ENCODE measurements around the gene MMP20. TPM values are rescaled to one million over a fixed set of nuclear protein-coding genes. Genes with fewer than 3 reads are reported as not detected.
A peak's percentile ranks its signal among the peaks of the same experiment; 100 is the strongest.

MMP20 gene
- total and polyA plus RNA-seq, 2 of the 13 experiments (the other 11 are each of a cell fraction or from before 2014, with no cell fraction given) = 0.05 TPM; not detected in 1

DNA sequence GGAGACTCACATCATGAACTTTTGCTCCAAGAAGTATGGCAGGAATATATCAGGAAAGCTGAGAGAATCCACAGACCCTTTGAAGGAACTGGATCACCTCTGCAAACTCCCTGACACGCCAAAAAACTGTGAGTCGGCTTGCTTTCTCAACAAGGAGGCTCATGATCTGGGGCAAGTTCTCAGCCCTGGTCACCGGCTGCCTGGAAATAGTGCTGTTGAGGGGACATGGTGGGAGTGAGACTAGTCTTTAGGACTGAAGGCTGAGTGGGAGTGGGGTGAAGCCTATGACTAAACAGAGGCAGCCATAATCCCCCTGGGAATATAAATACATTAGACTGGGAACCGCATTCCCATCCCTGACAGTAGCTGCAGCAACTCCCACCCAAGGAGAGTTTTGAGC, 86.2 kb downstream of the MMP20 start:
- in situ Hi-C loops (cut with HindIII; ENCODE audit: extremely low pct_ligation_motif_present, low pct_unique_long_range_greater_than_20kb) = no loop called here
- no TSS peak for BruUV-seq (replicated peaks)

DNA sequence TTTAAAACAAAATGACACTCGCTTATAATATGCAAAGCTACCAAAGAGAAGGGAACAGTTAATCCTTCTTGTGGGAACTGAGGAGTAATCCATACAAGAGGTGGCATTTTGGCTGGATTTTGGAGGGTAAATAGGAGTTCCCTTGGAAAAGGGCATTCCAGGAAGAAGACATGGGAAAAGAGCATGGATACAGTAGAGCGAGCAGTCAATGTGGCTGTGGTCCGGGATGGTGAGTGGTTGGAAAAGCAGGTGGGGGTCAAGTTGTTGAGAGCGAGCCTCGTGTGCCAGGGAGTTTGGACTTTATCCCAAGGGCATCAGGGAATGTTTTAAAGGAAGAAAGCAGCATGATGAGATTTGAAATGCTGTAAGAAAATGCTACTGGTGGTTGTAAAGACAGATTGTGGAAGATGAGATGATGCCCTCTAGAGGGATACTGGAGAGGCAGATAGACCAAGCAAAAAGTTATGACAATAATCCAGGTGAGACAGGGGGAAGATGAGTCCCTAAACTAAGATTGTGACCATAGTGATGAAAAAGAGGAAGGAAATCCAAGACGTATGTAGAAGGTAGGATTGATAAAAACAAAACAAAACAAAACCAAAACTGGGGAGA, 90.8 kb downstream of the MMP20 start:
- Histone ChIP-seq H2AFZ (ENCODE audit: low read length) (no peak overlapping the region), H3K9me3 (ENCODE audit: low read length) (no peaks in the 10 kb centered on the region), H3K79me2 (ENCODE audit: insufficient read depth, low read length) (no peaks in the 10 kb centered on the region), H3K27ac (ENCODE audit: extremely low read length, insufficient read depth, low read length) (no peak overlapping the region), H3K36me3 (replicated peaks in 1 of 2; ENCODE audit: control insufficient read depth in 1 of 2, insufficient read depth in 2 of 2, low read length in 2 of 2) (no peaks in the 10 kb centered on the region), H3K9ac (ENCODE audit: insufficient read depth, low read depth, low read length) (no peak overlapping the region), H3K4me2 (ENCODE audit: low read depth, low read length) (peak overlapping the region; percentile 30), H3K27me3 (ENCODE audit: control insufficient read depth in 1 of 2, insufficient read depth in 2 of 2, low read length in 2 of 2) (peaks cover 0 to 20% of the 10 kb centered on the region in 2 experiments; a peak in 2 of 5 replicates), H3K4me1 (ENCODE audit: insufficient read depth, low read length) (no peaks in the 10 kb centered on the region; the same call in 1 of the 2 replicates), H3K4me3 (replicated peaks in 1 of 3; ENCODE audit: insufficient read depth in 1 of 3, low read depth in 2 of 3, low read length in 3 of 3) (peak overlapping the region in 1 of 3 experiments; percentile 26; a peak in 1 of 6 replicates), H4K20me1 (ENCODE audit: insufficient read depth, low read length) (no peaks in the 10 kb centered on the region)
- CTCF ChIA-PET (ENCODE audit: low intra/inter-chr PET ratio, low total read pairs) = no interaction called here
- no peak for FAIRE-seq
- DNase-seq (ENCODE audit: low spot score) = peak; percentile 12
- intact Hi-C loops (cut with micrococcal nuclease; ENCODE audit: unreplicated experiment) = loop anchor here (5.0 kb wide), 1 partner anchor 133 kb away; no protein-coding TSS in a partner anchor
- in situ Hi-C loops (cut with HindIII; ENCODE audit: extremely low pct_ligation_motif_present, low pct_unique_long_range_greater_than_20kb) = no loop called here
- TF ChIP-seq FOXO1 (CRISPR knock-in tag; IDR thresholded peaks at IDR 0.05) (no peak), STAG1 (CRISPR knock-in tag; IDR thresholded peaks at IDR 0.05) (peak; percentile 60)
- TF ChIP-seq, protein P1, sequence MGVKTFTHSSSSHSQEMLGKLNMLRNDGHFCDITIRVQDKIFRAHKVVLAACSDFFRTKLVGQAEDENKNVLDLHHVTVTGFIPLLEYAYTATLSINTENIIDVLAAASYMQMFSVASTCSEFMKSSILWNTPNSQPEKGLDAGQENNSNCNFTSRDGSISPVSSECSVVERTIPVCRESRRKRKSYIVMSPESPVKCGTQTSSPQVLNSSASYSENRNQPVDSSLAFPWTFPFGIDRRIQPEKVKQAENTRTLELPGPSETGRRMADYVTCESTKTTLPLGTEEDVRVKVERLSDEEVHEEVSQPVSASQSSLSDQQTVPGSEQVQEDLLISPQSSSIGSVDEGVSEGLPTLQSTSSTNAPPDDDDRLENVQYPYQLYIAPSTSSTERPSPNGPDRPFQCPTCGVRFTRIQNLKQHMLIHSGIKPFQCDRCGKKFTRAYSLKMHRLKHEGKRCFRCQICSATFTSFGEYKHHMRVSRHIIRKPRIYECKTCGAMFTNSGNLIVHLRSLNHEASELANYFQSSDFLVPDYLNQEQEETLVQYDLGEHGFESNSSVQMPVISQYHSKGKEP (CRISPR knock-in tag; IDR thresholded peaks at IDR 0.05) = no peak
- TF ChIP-seq, protein P2, sequence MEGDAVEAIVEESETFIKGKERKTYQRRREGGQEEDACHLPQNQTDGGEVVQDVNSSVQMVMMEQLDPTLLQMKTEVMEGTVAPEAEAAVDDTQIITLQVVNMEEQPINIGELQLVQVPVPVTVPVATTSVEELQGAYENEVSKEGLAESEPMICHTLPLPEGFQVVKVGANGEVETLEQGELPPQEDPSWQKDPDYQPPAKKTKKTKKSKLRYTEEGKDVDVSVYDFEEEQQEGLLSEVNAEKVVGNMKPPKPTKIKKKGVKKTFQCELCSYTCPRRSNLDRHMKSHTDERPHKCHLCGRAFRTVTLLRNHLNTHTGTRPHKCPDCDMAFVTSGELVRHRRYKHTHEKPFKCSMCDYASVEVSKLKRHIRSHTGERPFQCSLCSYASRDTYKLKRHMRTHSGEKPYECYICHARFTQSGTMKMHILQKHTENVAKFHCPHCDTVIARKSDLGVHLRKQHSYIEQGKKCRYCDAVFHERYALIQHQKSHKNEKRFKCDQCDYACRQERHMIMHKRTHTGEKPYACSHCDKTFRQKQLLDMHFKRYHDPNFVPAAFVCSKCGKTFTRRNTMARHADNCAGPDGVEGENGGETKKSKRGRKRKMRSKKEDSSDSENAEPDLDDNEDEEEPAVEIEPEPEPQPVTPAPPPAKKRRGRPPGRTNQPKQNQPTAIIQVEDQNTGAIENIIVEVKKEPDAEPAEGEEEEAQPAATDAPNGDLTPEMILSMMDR (CRISPR knock-in tag; IDR thresholded peaks at IDR 0.05) = peak; percentile 53
- TF ChIP-seq, protein P3, sequence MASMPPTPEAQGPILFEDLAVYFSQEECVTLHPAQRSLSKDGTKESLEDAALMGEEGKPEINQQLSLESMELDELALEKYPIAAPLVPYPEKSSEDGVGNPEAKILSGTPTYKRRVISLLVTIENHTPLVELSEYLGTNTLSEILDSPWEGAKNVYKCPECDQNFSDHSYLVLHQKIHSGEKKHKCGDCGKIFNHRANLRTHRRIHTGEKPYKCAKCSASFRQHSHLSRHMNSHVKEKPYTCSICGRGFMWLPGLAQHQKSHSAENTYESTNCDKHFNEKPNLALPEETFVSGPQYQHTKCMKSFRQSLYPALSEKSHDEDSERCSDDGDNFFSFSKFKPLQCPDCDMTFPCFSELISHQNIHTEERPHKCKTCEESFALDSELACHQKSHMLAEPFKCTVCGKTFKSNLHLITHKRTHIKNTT (CRISPR knock-in tag; IDR thresholded peaks at IDR 0.05) = no peak
- WGBS (ENCODE audit: low lambda C conversion rate) = 3% methylated on average over 6 of the region's 6 CpGs
- POLR2A ChIA-PET = no interaction called here
- ATAC-seq = peak; percentile 76
- BruUV-seq (replicated peaks) = no TSS peak

More for the DNA sequence above, 86.2 kb downstream of the MMP20 start:
- TF ChIP-seq, protein P4, sequence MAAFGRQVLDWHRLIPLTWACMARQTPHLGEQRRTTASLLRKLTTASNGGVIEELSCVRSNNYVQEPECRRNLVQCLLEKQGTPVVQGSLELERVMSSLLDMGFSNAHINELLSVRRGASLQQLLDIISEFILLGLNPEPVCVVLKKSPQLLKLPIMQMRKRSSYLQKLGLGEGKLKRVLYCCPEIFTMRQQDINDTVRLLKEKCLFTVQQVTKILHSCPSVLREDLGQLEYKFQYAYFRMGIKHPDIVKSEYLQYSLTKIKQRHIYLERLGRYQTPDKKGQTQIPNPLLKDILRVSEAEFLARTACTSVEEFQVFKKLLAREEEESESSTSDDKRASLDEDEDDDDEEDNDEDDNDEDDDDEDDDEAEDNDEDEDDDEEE (CRISPR knock-in tag; IDR thresholded peaks at IDR 0.05) = no peak
- no peak for TF ChIP-seq ZNF124 (CRISPR knock-in tag; IDR thresholded peaks at IDR 0.05)
- TF ChIP-seq ZNF530 (CRISPR knock-in tag; IDR thresholded peaks at IDR 0.05; ENCODE audit: low read depth) = no peak
- TF ChIP-seq ELF3 (CRISPR knock-in tag; IDR thresholded peaks at IDR 0.05) = no peak
- no peak for TF ChIP-seq RELA (CRISPR knock-in tag; IDR thresholded peaks at IDR 0.05)
- no peak for TF ChIP-seq HOXD1 (CRISPR knock-in tag; IDR thresholded peaks at IDR 0.05)
- no peak for TF ChIP-seq ZNF205 (CRISPR knock-in tag; IDR thresholded peaks at IDR 0.05)
- no peak for TF ChIP-seq NR2F2 (IDR thresholded peaks at IDR 0.05; ENCODE audit: borderline replicate concordance, low read depth)
- no peaks in the 10 kb centered on the region for H3K36me3 ChIP-seq (replicated peaks in 1 of 2; ENCODE audit: control insufficient read depth in 1 of 2, insufficient read depth in 2 of 2, low read length in 2 of 2)
- H2AFZ ChIP-seq (ENCODE audit: low read length) = no peak overlapping the region
- intact Hi-C loops (cut with micrococcal nuclease; ENCODE audit: unreplicated experiment) = no loop called here
- no peaks in the 10 kb centered on the region for H4K20me1 ChIP-seq (ENCODE audit: insufficient read depth, low read length)
- no peaks in the 10 kb centered on the region for H3K79me2 ChIP-seq (ENCODE audit: insufficient read depth, low read length)
- no peak overlapping the region for H3K4me2 ChIP-seq (ENCODE audit: low read depth, low read length)
- WGBS (ENCODE audit: low lambda C conversion rate) = 6% methylated on average over 2 of the region's 4 CpGs
- no peaks in the 10 kb centered on the region; the same call in 1 of the 2 replicates for H3K4me1 ChIP-seq (ENCODE audit: insufficient read depth, low read length)
- POLR2A ChIA-PET = no interaction called here
- CTCF ChIA-PET (ENCODE audit: low intra/inter-chr PET ratio, low total read pairs) = no interaction called here
- H3K27me3 ChIP-seq (ENCODE audit: control insufficient read depth in 1 of 2, insufficient read depth in 2 of 2, low read length in 2 of 2) = peaks cover 0 to 20% of the 10 kb centered on the region in 2 experiments; a peak in 2 of 5 replicates
- FAIRE-seq = no peak
- H3K27ac ChIP-seq (ENCODE audit: extremely low read length, insufficient read depth, low read length) = no peak overlapping the region
- DNase-seq (ENCODE audit: low spot score) = no peak
- H3K9me3 ChIP-seq (ENCODE audit: low read length) = no peaks in the 10 kb centered on the region
- no peak overlapping the region for H3K9ac ChIP-seq (ENCODE audit: insufficient read depth, low read depth, low read length)
- H3K4me3 ChIP-seq (replicated peaks in 1 of 3; ENCODE audit: insufficient read depth in 1 of 3, low read depth in 2 of 3, low read length in 3 of 3) = no peak overlapping the region
- ATAC-seq = no peak

Measured in HepG2 (cell line).